Stimulated activated CD8-positive, alpha-beta memory T cell treated with anti-CD3 and anti-CD28 coated beads, Interleukin-4, amount 100 ng/mL, for 48 hours (primary cell): ENCODE results near the gene ZNF789.

Experiments used
- DNase-seq: peaks from one replicate; pipeline ENCODE4 v3.0.0-alpha.2; 2020

The ZNF789 gene

GRCh38 chr7:99514050-99514449 lies 41.4 kb downstream of the ZNF789 start:
- no peak for DNase-seq

- DNase-seq, result no peak
Measured at GRCh38 chr7:99521399-99521798, 48.7 kb downstream of the ZNF789 start.

- peak; percentile 32 for DNase-seq
Measured at GRCh38 chr7:99525713-99526440, 53.2 kb downstream of the ZNF789 start.

- DNase-seq, result no peak
Measured at GRCh38 chr7:99531354-99531765, 58.7 kb downstream of the ZNF789 start.

- DNase-seq, result no peak
Measured at GRCh38 chr7:99535667-99536066, 63.0 kb downstream of the ZNF789 start.
